Measurements from ENCODE around the gene SAMD4A. TPM values are rescaled to one million over a fixed set of nuclear protein-coding genes. Genes with fewer than 3 reads are reported as not detected.

SAMD4A gene
- total RNA-seq, 1 donor from 2014 or later, result 30.6 TPM

DNA sequence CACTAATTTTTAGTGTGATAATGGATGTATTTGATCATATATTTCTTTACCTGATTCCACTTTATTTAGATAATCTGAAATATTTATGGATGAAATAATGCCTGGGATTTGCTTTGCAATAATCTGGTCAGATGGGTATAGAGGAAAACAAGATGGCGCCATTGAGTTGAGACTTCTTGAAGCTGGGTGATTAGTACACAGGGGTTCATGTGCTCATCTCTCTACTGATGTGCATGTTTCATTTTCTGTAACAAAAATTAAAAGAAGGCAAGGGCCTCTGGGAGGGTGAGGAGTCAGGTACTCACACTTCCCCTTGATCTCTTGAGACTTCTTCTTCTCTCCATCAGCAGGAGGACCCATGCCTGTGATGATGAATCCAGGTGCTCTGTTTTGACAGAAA lies 273.9 kb downstream of the SAMD4A start:
- Histone ChIP-seq H3K4me3 (no peak overlapping the region), H3K27ac (no peak overlapping the region), H3K36me3 (no peaks in the 10 kb centered on the region), H3K4me1 (peaks cover 4% of the 10 kb centered on the region), H3K9me3 (no peaks in the 10 kb centered on the region), H3K27me3 (ENCODE audit: low read depth) (no peaks in the 10 kb centered on the region)
- DNase-seq, result no peak
- no peak for ATAC-seq
- intact Hi-C loops (cut with DNase I), result no loop called here
- TF ChIP-seq CTCF (IDR thresholded peaks at IDR 0.05), result no peak

Other genes with a start within 250 kb of the SAMD4A start
- gene CDKN3, start 170.1 kb upstream of the SAMD4A start, total RNA-seq, result 1.9 TPM
- 101 TPM for gene CNIH1, start 125.8 kb upstream of the SAMD4A start, total RNA-seq
- gene GMFB, start 78.1 kb upstream of the SAMD4A start, total RNA-seq, result 41.4 TPM
- 19.1 TPM for gene CGRRF1, start 57.2 kb upstream of the SAMD4A start, total RNA-seq

Measured in lower lobe of right lung (tissue), 2 donors.